HG02884 (cell line): ENCODE data around the gene ATP2C2.
"Not testable (repeated sequence)": the region's sequence is repeated elsewhere in the genome, so short reads cannot be mapped to it uniquely, and the experiment has no call there.

Experiments
- ATAC-seq: cut with Tn5 transposase; IDR thresholded peaks from one replicate; pipeline ENCODE4 v1.9.1; 2021; ENCODE audit warnings: mild to moderate bottlenecking, moderate library complexity; ENCODE audit not compliant: unreplicated experiment

The ATP2C2 gene

GRCh38 chr16:84449156-84450140 lies 81.1 kb downstream of the ATP2C2 start:
- ATAC-seq: no peak

- no peak for ATAC-seq
Measured at GRCh38 chr16:84450176-84450865, 82.0 kb downstream of the ATP2C2 start.

GRCh38 chr16:84451010-84451676 lies 82.8 kb downstream of the ATP2C2 start:
- not testable (repeated sequence) for ATAC-seq

DNA sequence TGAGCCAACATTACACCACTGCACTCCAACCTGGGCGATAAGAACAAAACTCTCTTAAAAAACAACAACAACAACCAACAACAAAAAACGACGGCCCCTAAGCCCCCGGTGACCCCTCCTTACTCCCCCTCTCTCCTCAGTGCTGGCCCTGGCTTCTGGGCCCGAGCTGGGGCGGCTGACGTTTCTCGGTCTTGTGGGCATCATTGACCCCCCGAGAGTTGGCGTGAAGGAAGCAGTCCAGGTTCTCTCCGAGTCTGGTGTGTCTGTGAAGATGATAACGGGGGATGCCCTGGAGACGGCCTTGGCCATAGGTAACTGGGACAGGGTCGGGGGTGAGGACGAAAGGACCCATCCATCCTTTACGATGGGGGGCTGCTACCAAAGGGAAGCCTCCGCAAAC lies 83.4 kb downstream of the ATP2C2 start:
- no peak for ATAC-seq

- ATAC-seq: no peak
Measured at GRCh38 chr16:84453061-84453752, 84.9 kb downstream of the ATP2C2 start.

DNA sequence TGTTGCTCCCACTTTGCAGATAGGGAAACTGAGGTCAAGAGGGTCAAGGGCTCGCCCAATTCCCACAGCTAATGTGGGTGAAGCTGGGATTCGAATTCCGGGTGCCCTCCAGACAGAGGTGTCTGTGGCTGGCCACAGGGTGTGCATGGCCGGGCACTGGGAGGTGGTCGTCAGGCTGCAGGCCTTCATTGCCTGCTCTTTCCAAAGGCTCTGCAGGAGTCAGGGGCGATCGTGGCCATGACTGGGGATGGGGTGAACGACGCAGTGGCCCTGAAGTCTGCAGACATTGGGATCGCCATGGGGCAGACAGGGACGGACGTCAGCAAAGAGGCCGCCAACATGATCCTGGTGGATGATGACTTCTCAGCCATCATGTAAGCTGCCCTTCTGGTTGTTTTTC lies 86.3 kb downstream of the ATP2C2 start:
- no peak for ATAC-seq

DNA sequence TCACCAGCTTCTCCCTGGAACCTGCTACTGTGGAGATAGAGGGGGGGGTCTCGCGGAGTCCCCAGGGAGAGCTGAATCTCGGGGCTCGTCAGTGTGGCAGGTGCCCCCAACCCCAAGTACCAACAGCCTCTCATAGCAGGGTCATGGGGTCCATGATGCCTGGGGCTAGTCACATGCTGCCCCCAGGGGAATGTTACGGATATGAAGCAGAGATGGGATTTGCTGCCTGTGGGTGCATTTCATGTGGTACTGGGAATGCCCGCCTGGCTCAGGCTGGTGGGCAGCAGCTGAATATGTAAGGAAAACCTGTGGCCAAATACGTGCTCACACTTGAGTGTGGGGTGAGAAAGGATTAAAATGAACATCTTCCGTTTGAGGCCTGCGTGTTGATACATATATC lies 86.7 kb downstream of the ATP2C2 start:
- ATAC-seq: no peak

GRCh38 chr16:84458606-84459532 lies 90.5 kb downstream of the ATP2C2 start:
- ATAC-seq: no peak

DNA sequence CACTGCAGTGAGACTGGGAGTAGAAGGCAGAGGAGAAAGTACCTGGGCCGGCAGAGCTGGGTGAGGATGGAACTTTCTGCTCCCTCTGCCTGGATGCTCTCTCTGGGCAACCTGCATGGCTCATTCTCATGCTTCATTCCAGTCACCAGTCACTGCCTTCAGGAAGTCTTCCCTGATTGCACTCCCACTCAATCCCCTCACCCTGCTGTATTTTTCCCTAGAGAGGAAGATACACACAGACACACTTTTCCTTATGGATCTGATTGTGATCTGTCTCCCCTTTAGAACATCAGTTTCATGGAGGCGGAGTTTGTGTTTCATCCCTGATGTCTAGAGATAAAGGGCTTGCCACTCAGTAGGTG lies 91.2 kb downstream of the ATP2C2 start:
- no peak for ATAC-seq

- ATAC-seq: no peak
Measured at GRCh38 chr16:84459941-84460405, 91.6 kb downstream of the ATP2C2 start.

GRCh38 chr16:84460406-84461028 lies 92.2 kb downstream of the ATP2C2 start:
- no peak for ATAC-seq

- ATAC-seq: no peak
Measured at GRCh38 chr16:84461029-84461412, 92.7 kb downstream of the ATP2C2 start.

DNA sequence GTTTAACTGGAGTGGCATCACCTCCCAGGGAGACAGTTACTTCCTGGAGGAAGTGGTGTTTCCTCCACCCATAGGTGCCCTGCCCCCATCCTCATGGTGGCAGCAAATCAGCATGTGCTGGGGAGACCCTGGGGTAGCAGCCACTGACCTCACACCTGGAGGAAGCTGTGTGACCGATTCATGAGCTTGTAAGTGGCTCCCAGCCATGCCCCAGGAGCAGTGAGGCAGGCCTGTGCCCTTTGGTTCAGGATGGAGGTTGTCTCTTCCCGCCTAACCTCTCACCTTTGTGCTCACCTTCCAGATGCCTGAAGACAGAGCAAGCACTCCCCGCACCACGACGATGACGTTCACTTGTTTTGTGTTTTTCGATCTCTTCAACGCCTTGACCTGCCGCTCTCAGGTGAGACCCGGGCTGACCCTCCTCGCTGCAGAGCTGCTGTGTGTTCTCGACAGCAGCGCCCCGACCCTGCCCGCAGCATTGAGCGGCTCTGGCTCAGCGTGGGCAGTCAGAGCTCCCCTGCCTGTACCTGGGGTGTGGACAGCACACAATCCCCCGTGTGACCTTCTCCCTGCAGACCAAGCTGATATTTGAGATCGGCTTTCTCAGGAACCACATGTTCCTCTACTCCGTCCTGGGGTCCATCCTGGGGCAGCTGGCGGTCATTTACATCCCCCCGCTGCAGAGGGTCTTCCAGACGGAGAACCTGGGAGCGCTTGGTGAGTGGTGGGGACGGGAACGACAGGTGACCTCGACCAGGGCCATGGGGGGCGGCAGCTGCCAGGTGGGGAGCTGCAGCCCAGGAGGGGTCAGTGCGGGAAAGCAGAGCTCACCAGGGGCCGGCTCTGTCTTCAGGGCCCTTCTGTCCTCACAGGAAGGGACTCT lies 93.3 kb downstream of the ATP2C2 start:
- ATAC-seq: no peak

DNA sequence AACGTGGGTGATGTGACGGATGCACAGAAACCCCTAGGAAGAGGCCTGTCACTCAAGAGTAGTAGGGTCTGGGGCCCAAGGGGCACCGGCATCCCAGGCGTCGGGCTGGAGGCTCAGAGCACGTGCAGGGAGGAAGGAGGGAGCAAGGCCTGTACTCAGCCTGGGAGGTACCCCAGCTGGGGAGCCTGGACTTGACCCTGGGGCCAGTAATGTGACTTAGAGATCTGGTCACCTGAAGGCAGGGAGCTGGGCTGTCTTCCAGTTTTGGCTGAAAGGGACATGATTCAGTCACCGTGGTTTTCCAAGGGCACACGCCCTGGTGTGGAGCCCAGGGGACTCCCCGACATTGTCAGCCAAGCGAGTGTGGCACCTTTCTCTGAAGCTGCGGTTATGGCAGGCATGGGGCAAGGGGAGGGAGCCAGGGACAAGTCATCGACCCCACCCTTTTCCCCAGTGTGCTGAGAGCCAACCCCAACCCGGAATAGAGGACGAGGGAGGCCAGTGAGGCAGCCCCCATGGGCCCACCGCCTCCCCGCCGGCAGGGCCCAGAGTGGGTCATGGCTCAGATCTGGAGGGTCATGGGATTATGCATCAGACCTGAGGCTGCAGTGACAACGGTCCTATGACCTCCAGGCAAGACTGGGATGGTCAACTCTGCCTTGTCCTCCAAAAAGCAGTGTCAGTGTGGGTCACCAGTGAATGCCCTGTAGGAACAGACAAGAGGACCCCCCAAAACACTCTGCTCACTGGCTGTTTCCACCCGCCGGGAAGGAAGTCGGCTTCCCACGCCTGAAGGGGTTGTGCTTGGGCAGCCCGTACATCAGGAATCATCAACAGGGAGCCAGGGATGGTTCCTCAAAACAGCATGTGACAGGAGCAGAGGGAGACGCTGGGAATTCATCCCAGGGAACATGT lies 94.2 kb downstream of the ATP2C2 start:
- no peak for ATAC-seq

DNA sequence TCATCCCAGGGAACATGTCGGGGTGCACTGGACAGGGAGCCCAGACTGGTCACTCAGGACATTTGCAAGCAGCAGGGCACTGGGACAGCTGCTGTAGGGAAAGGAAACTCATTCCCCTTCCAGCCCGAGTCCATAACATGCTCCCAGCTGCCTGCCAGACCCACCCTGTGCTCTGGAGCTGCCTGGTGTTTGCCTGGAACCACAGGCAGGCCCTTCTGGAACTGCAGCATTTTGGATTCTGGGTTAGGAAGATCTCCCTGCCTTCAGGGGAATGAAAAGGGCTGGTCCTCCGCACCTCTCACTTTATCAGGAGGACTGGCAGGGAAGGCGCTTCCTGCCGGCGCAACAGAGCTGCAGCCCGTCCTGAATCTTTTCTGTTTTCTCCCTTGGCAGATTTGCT lies 94.9 kb downstream of the ATP2C2 start:
- ATAC-seq: no peak

- ATAC-seq: no peak
Measured at GRCh38 chr16:84464116-84464515, 95.8 kb downstream of the ATP2C2 start.

DNA sequence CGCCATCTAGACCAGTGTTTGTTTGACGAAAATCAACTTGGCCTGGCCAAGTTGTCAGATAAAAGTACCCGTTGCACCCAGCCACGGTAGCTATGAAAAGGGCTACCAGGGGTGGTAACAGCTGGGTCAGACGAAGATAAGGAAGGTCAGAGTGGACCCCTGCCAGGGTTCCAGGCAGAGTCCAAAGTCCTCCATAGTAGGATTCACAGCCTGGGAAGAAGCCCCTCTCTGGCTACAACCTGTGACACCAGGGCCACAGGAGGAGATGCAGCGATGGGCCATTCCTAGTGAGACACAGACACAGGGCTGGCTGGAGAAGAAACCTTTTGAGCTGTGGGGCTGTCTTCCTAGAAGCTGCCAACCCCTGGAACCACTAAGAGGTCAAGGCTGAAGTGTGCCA lies 96.8 kb downstream of the ATP2C2 start:
- no peak for ATAC-seq
